ENCODE data around the gene MTERF4.

Gene MTERF4

GRCh38 chr2:241049739-241050623, 52.1 kb downstream of the MTERF4 start:
- DNase-seq = no peak

DNA sequence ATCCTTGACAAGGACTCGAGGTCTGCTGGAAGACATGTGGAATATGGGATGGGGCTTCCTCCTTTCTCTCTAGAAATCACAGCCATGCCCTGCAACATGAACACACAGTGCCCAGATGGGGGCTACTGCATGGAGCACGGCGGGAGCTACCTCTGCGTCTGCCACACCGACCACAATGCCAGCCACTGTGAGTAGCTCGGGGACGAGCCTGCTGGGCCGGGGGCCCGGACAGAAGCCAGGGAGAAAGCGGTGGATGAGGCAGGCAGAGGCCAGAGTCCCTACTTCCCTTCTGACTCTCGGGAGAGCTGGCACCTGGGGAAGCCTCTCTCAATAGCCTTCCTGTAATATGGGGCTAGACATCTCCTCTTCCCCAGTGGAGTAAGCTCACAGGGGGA, 53.1 kb downstream of the MTERF4 start:
- DNase-seq = no peak

DNA sequence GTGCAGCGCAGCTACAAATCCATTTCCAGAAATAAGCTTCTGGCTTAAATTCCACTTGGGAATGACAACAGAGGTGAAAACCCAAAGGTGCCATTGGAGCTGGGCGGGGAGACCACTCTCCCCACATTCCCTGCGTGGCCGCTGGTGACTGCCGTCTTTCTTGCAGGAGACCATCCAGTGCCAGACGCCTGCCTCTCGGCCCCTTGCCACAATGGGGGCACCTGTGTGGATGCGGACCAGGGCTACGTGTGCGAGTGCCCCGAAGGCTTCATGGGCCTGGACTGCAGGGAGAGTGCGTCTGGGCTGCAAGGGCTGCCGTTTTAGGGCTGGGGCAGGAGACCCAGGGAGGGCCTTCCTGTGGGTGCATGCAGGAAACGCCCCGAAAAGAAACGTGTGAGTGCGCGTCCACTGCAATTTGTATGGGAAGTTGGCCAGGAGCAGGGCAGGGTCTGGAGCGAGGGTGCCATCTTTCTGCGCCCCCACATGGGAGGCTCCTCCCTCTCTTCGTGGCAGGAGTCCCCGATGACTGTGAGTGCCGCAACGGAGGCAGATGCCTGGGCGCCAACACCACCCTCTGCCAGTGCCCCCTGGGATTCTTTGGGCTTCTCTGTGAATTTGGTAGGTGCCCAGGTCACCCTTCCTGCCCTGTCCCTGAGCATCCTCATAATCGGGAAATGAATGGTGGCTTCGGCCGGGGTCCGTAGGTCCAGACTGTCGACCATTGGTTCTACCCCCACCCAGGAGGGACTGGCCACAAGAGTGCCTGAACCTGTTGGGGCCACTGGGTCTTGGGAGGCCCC, 53.7 kb downstream of the MTERF4 start:
- DNase-seq = no peak

GRCh38 chr2:241047253-241048010, 54.7 kb downstream of the MTERF4 start:
- no peak for DNase-seq
